ENCODE data around the gene CAMTA2.

The CAMTA2 gene

GRCh38 chr17:4920351-4921048 lies 67.0 kb downstream of the CAMTA2 start:
- peak; percentile 20 for DNase-seq

GRCh38 chr17:4919511-4920047 lies 67.9 kb downstream of the CAMTA2 start:
- DNase-seq: no peak
